ENCODE data around the gene ZNF3.

Gene ZNF3

GRCh38 chr7:100119072-100119969 lies 37.8 kb upstream of the ZNF3 start, which contains the start of the genes CNPY4 and TAF6:
Gene CNPY4, plus strand, starts transcription at chr7:100119634. Its CDS starts 111 bp downstream, at chr7:100119745.
Gene TAF6, minus strand, starts transcription at chr7:100119358. Its CDS starts 5,149 bp downstream, at chr7:100114209.
- peak; percentile 56; the same call in 1 of the 2 replicates for TF ChIP-seq GATA2 (IDR thresholded peaks at IDR 0.05; ENCODE audit: low read depth, low read length)
- TF ChIP-seq GATA3 (IDR thresholded peaks at IDR 0.05; ENCODE audit: low read depth, low read length), result no peak

GRCh38 chr7:100118388-100119071 lies 37.0 kb upstream of the ZNF3 start:
- TF ChIP-seq GATA3 (IDR thresholded peaks at IDR 0.05; ENCODE audit: low read depth, low read length), result no peak
- no peak for TF ChIP-seq GATA2 (IDR thresholded peaks at IDR 0.05; ENCODE audit: low read depth, low read length)

- no peak for TF ChIP-seq GATA3 (IDR thresholded peaks at IDR 0.05; ENCODE audit: low read depth, low read length)
- TF ChIP-seq GATA2 (IDR thresholded peaks at IDR 0.05; ENCODE audit: low read depth, low read length), result no peak
These were observed 33.5 kb upstream of the ZNF3 start for GRCh38 chr7:100115026-100115425.

DNA sequence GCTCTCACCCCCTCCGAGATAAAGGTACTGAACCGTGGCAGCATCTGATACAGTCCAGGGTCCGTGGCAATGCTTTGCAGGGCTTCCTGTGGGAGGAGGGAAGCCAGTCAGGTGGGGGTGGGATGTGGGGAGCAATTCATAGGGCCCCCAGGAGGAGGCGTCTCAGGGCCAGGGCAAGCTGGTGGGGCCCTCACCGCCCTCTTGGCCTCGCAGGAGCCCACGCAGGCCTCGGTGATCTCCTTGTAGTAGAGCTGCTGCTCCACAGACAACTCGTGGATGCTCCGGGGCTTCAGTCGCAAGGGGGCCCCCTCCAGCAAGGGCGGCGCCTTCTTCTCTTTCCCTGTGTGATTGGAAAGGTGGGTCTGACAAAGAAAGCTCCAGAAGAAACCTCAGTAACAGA lies 30.4 kb upstream of the ZNF3 start:
- no peak for TF ChIP-seq GATA2 (IDR thresholded peaks at IDR 0.05; ENCODE audit: low read depth, low read length)
- no peak for TF ChIP-seq GATA3 (IDR thresholded peaks at IDR 0.05; ENCODE audit: low read depth, low read length)

DNA sequence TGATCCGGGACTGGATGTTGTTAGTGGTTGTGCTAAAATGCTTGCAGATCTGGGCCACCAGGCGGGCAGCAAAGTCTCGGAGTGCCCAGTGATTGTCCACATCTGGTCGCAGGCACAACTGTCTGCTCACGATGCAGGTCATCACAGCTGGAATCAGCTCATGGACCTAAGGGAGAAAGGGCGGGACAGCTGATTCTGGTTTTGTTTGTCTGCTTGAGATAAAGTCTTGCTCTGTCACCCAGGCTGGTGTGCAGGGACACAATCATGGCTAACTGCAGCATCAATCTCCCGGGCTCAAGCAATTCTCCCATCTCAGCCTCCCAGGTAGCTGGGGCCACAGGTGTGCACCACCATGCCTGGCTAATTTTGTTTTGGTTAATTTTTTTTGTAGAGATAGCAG lies 29.6 kb upstream of the ZNF3 start:
- TF ChIP-seq GATA2 (IDR thresholded peaks at IDR 0.05; ENCODE audit: low read depth, low read length) (no peak), GATA3 (IDR thresholded peaks at IDR 0.05; ENCODE audit: low read depth, low read length) (no peak)

GRCh38 chr7:100109521-100110163 lies 28.1 kb upstream of the ZNF3 start:
- TF ChIP-seq GATA2 (IDR thresholded peaks at IDR 0.05; ENCODE audit: low read depth, low read length) (no peak), GATA3 (IDR thresholded peaks at IDR 0.05; ENCODE audit: low read depth, low read length) (no peak)

DNA sequence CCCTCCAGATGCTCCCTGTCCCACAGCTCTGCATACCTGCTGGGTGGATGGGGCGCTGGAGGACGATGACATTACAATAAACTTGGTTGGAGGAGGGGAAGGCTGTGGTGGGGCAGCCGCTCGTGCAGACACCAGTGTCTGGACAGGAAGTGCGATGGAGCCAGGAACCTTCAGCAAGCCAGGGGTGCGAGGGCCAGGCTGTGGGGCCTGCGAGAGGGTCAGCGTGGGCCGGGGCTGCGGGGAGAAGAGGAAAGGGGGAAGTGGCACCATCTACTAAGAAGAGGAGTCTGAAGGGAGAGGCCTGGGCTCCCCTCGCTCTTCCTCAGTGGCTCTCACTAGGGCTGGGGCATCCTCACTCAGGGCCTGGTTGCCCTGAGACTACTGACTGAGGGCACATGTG lies 26.4 kb upstream of the ZNF3 start:
- TF ChIP-seq GATA3 (IDR thresholded peaks at IDR 0.05; ENCODE audit: low read depth, low read length) (no peak), GATA2 (IDR thresholded peaks at IDR 0.05; ENCODE audit: low read depth, low read length) (no peak)

DNA sequence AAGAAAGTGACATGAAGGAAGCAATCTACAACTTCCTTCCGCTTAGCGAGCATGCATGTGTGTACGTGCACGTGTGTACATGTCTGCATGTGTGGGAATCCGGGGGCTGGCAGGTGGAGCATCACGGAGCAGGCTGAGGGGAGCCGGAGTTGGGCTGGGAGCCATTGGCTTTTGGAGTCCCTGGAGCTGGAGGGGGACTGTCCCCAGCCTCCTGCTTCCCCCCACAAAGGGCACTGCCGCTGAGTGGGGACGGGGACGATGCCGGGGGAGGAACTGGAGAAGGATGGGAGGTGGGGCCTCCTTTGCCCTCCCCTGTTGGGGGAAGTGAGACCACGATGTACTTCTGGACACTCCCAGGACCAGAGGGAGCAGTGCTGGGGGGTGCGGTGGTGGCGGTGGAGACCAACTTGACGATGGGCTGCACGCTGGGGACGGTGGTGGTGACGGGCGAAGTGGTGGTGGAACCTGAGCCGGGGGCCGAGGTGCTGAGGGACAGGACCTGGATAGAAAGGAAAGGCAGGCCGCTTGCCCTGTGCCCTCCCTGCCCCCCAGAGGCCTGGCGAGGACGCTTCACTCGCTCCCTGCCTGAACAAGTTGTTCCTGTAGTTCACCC lies 25.7 kb upstream of the ZNF3 start:
- no peak for TF ChIP-seq GATA3 (IDR thresholded peaks at IDR 0.05; ENCODE audit: low read depth, low read length)
- no peak for TF ChIP-seq GATA2 (IDR thresholded peaks at IDR 0.05; ENCODE audit: low read depth, low read length)

- TF ChIP-seq GATA2 (IDR thresholded peaks at IDR 0.05; ENCODE audit: low read depth, low read length), result no peak
- no peak for TF ChIP-seq GATA3 (IDR thresholded peaks at IDR 0.05; ENCODE audit: low read depth, low read length)
These were observed 25.1 kb upstream of the ZNF3 start for GRCh38 chr7:100106633-100107032.

DNA sequence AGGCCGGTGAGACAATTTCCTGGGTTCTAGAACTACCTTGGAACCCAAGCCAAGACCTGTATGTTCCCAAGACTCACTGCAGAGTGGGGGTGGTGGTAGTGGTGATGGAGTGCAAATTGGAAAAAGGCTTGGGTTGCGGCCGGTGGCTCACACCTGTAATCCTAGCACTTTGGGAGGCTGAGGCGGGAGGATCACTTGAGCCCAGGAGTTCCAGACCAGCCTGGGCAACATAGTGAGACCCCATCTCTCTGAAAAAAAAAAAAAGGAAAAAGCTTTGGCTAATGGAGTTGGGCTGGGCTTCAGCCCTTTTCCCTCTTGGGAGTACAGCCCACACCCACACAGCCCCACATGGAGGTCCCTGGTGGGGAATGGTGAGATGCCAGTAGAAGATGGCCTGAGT lies 24.0 kb upstream of the ZNF3 start:
- TF ChIP-seq GATA2 (IDR thresholded peaks at IDR 0.05; ENCODE audit: low read depth, low read length) (no peak), GATA3 (IDR thresholded peaks at IDR 0.05; ENCODE audit: low read depth, low read length) (no peak)

DNA sequence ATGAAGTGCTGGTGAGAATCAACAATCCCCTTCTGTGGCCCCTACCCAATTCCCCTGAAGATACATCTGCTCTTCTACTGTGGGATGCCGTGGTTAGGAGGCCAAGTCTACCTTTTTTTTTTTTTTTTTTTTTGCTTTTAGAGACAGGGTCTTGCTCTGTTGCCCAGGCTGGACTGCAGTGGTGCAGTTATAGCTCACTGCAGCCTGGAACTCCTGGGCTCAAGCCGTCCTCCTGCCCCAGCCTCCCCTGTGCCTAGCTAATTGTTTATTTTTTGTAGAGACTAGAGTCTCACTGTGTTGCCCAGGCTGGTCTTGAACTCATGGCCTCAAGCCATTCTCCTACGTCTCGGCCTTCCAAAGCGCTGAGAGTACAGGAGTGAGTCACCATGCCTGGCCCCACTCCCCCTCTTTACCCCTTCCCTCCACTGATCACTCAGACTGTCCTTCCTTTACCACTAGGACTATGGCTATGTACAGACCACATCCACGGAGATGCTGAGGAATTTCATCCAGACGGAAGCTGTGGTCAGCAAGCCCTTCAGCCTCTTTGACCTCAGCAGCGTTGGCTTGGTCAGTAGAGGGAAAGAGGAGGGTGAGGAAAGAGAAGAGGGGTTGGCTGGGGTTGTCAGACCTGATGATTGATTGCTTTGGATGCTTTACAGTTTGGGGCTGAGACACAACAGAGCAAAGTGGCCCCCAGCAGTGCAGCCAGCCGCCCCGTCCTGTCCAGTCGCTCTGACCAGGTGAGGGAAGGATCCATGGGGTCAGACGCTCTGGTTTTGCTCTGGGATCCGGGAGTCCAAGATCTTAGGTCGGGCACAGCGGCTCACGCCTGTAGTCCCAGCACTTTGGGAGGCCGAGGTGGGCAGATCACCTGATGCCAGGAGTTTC lies 21.7 kb upstream of the ZNF3 start:
- no peak for TF ChIP-seq GATA3 (IDR thresholded peaks at IDR 0.05; ENCODE audit: low read depth, low read length)
- TF ChIP-seq GATA2 (IDR thresholded peaks at IDR 0.05; ENCODE audit: low read depth, low read length), result no peak

- no peak for TF ChIP-seq GATA2 (IDR thresholded peaks at IDR 0.05; ENCODE audit: low read depth, low read length)
- TF ChIP-seq GATA3 (IDR thresholded peaks at IDR 0.05; ENCODE audit: low read depth, low read length), result no peak
These were observed 19.7 kb upstream of the ZNF3 start, which contains the start of the genes AP4M1 and MCM7 for GRCh38 chr7:100101016-100101862. Gene AP4M1, plus strand, starts transcription at chr7:100101643. Its CDS starts 72 bp downstream, at chr7:100101715. Gene MCM7, minus strand, starts transcription at chr7:100101397. Its CDS starts 103 bp downstream, at chr7:100101294.
